Ishikawa (cell line): ENCODE measurements around the gene HIVEP2.

Experiments used
- CEBPB ChIP-seq: IDR thresholded peaks from 2 replicates; pipeline ENCODE4 v1.6.1; 2012
- CREB1 ChIP-seq: IDR thresholded peaks from 2 replicates; pipeline ENCODE4 v1.6.1; 2012; ENCODE audit warnings: low read depth
- EGR1 ChIP-seq: IDR thresholded peaks from 2 replicates; pipeline ENCODE4 v1.6.1; 2012
- EP300 ChIP-seq: IDR thresholded peaks from 2 replicates; pipeline ENCODE4 v1.6.1; 2012; ENCODE audit warnings: borderline replicate concordance
- FOXM1 ChIP-seq: IDR thresholded peaks from 2 replicates; pipeline ENCODE4 v1.6.1; 2012; ENCODE audit warnings: low read depth, borderline replicate concordance
- MAX ChIP-seq: IDR thresholded peaks from 2 replicates; pipeline ENCODE4 v1.6.1; 2012
- NFIC ChIP-seq: IDR thresholded peaks from 2 replicates; pipeline ENCODE4 v1.6.1; 2012
- RAD21 ChIP-seq: IDR thresholded peaks from 2 replicates; pipeline ENCODE4 v1.6.1; 2012; ENCODE audit warnings: low read depth
- TAF1 ChIP-seq: IDR thresholded peaks from 2 replicates; pipeline ENCODE4 v1.6.1; 2012; ENCODE audit warnings: low read depth, mild to moderate bottlenecking
- TCF12 ChIP-seq: IDR thresholded peaks from 2 replicates; pipeline ENCODE4 v1.6.1; 2012; ENCODE audit warnings: low read depth
- TEAD4 ChIP-seq: IDR thresholded peaks from 2 replicates; pipeline ENCODE4 v1.6.1; 2012
- USF1 ChIP-seq: IDR thresholded peaks from 2 replicates; pipeline ENCODE4 v1.6.1; 2012
- YY1 ChIP-seq: IDR thresholded peaks from 2 replicates; pipeline ENCODE4 v1.6.1; 2012; ENCODE audit warnings: low read depth
- ZBTB7A ChIP-seq: IDR thresholded peaks from 2 replicates; pipeline ENCODE4 v1.6.1; 2012; ENCODE audit warnings: low read depth
- TF ChIP-seq, protein P1 (sequence below): IDR thresholded peaks from 2 replicates; pipeline ENCODE4 v1.6.1; 2012; ENCODE audit warnings: low read depth, mild to moderate bottlenecking

Gene HIVEP2

GRCh38 chr6:142796024-142796423 is 149.0 kb downstream of the HIVEP2 start:
- no peak for TF ChIP-seq CREB1
- no peak for TF ChIP-seq TCF12
- no peak for TF ChIP-seq RAD21
- no peak for TF ChIP-seq MAX
- TF ChIP-seq FOXM1 = no peak
- TF ChIP-seq, protein P1, sequence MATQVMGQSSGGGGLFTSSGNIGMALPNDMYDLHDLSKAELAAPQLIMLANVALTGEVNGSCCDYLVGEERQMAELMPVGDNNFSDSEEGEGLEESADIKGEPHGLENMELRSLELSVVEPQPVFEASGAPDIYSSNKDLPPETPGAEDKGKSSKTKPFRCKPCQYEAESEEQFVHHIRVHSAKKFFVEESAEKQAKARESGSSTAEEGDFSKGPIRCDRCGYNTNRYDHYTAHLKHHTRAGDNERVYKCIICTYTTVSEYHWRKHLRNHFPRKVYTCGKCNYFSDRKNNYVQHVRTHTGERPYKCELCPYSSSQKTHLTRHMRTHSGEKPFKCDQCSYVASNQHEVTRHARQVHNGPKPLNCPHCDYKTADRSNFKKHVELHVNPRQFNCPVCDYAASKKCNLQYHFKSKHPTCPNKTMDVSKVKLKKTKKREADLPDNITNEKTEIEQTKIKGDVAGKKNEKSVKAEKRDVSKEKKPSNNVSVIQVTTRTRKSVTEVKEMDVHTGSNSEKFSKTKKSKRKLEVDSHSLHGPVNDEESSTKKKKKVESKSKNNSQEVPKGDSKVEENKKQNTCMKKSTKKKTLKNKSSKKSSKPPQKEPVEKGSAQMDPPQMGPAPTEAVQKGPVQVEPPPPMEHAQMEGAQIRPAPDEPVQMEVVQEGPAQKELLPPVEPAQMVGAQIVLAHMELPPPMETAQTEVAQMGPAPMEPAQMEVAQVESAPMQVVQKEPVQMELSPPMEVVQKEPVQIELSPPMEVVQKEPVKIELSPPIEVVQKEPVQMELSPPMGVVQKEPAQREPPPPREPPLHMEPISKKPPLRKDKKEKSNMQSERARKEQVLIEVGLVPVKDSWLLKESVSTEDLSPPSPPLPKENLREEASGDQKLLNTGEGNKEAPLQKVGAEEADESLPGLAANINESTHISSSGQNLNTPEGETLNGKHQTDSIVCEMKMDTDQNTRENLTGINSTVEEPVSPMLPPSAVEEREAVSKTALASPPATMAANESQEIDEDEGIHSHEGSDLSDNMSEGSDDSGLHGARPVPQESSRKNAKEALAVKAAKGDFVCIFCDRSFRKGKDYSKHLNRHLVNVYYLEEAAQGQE = no peak
- TF ChIP-seq YY1 = no peak
- TF ChIP-seq NFIC = no peak
- TF ChIP-seq EGR1 = no peak
- TF ChIP-seq CEBPB = no peak
- TF ChIP-seq TEAD4 = no peak
- TF ChIP-seq EP300 = no peak
- no peak for TF ChIP-seq ZBTB7A
- TF ChIP-seq USF1 = no peak
- no peak for TF ChIP-seq TAF1

DNA sequence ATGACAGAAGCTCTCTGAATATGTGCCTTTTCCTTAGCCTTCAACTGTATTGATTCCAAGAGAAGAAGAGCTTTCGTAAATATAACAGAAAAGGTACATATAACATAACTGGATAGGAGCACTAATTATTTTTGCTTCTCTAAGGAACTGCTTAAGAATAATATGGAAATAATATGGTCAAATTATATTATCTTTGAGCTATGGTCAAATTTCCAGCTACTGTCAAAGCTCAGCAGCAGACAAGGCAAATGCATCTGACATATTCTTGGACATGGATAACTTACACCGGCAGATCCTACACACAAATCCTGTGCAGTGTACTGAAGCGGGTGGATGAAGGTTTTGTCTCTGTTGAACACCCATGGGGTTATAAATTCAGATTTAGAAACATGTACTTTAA is 150.6 kb downstream of the HIVEP2 start:
- no peak for TF ChIP-seq RAD21

DNA sequence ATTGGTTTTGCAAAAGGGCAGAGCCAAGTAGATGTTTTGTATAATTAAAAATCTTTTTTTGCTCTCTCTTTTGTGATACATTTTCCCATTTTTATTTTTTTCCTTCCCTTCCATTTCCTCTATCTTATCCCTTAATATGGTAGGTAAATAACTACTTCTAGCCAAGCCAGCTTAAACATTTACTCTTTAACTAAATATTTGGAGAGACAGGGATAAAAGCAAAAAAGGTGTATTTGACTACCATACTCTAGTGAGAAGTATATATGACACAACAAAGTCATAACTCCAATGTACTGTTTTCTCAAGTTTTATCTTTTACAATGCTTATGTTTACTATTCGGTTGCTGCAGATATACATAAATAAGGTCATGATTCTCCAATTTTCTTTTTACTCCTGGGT is 154.7 kb downstream of the HIVEP2 start:
- TF ChIP-seq, protein P1 = no peak
- TF ChIP-seq TCF12 (no peak), CEBPB (no peak), EP300 (no peak), ZBTB7A (no peak), FOXM1 (no peak), EGR1 (no peak), YY1 (no peak), MAX (no peak), TEAD4 (no peak)

DNA sequence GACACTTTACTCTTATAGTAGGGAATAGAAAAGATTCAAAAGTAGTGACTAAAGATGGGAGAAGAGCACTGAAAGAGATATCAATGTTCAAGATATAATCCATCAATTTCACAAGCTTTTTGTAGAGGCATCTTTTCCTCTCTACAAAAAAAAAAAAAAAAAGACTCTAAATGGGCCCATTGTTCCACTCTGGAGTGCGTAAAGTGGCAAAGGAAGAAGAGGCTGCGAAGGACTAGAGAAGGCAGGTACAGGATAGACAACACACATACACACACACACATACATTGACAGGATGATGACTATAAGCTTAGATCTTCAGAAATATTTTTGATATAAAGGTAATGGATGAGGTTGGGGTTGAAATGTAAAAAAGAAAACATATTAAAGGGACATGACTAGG is 157.6 kb downstream of the HIVEP2 start:
- TF ChIP-seq CREB1 (no peak), TCF12 (no peak), USF1 (no peak), EGR1 (no peak), ZBTB7A (no peak), CEBPB (no peak), TEAD4 (no peak), MAX (no peak), NFIC (no peak), RAD21 (no peak), TAF1 (no peak), YY1 (no peak)
- TF ChIP-seq, protein P1 = no peak

GRCh38 chr6:142786476-142786875 is 158.5 kb downstream of the HIVEP2 start:
- no peak for TF ChIP-seq FOXM1
- no peak for TF ChIP-seq CREB1
- no peak for TF ChIP-seq USF1
- TF ChIP-seq EP300 = no peak
- TF ChIP-seq ZBTB7A = no peak
- no peak for TF ChIP-seq TCF12
- no peak for TF ChIP-seq TEAD4
- TF ChIP-seq MAX = no peak
- TF ChIP-seq CEBPB = no peak
- no peak for TF ChIP-seq YY1
- no peak for TF ChIP-seq RAD21
- no peak for TF ChIP-seq EGR1
- no peak for TF ChIP-seq TAF1
- TF ChIP-seq, protein P1 = no peak
- no peak for TF ChIP-seq NFIC
